ENCODE measurements around the gene RAD51B. TPM values are rescaled to one million over a fixed set of nuclear protein-coding genes. Genes with fewer than 3 reads are reported as not detected.

RAD51B gene
- total RNA-seq, 1 experiment from 2014 or later = 23.3 TPM

- no peaks in the 10 kb centered on the region for H3K9me3 ChIP-seq (ENCODE audit: low read depth, low read length, poor library complexity, severe bottlenecking)
- peaks cover 35% of the 10 kb centered on the region for H3K4me1 ChIP-seq (ENCODE audit: insufficient read depth, low read length, poor library complexity, severe bottlenecking)
- H3K36me3 ChIP-seq (ENCODE audit: insufficient read depth, low read length, poor library complexity, severe bottlenecking) = no peaks in the 10 kb centered on the region
- BruUV-seq (replicated peaks) = no TSS peak
- no peak for DNase-seq (ENCODE audit: low spot score)
- no peak for TF ChIP-seq CTCF (conservative IDR thresholded peaks at IDR 0.05; ENCODE audit: low read depth, low read length)
- no peak for TF ChIP-seq EZH2 (IDR thresholded peaks at IDR 0.05; ENCODE audit: borderline replicate concordance, low read depth, low read length, poor library complexity, severe bottlenecking)
- H3K4me3 ChIP-seq (ENCODE audit: low read depth, low read length, poor library complexity, severe bottlenecking) = no peak overlapping the region
- intact Hi-C loops (cut with micrococcal nuclease; ENCODE audit: unreplicated experiment) = no loop called here
- no peaks in the 10 kb centered on the region for H3K27me3 ChIP-seq (replicated peaks; ENCODE audit: insufficient read depth, low read depth, low read length, poor library complexity)
- no peak overlapping the region for H3K27ac ChIP-seq (ENCODE audit: low read depth, low read length, poor library complexity, severe bottlenecking)
- POLR2A ChIA-PET (ENCODE audit: low non-redundant PET) = no interaction called here
- CTCF ChIA-PET = no interaction called here
Observed at GRCh38 chr14:68691031-68691791, 871.6 kb downstream of the RAD51B start.

GRCh38 chr14:68691792-68692118 lies 872.2 kb downstream of the RAD51B start:
- ChIA-PET POLR2A (ENCODE audit: low non-redundant PET) (no interaction called here), CTCF (no interaction called here)
- DNase-seq (ENCODE audit: low spot score) = no peak
- Histone ChIP-seq H3K9me3 (ENCODE audit: low read depth, low read length, poor library complexity, severe bottlenecking) (no peaks in the 10 kb centered on the region), H3K27ac (ENCODE audit: low read depth, low read length, poor library complexity, severe bottlenecking) (no peak overlapping the region), H3K36me3 (ENCODE audit: insufficient read depth, low read length, poor library complexity, severe bottlenecking) (no peaks in the 10 kb centered on the region), H3K4me3 (ENCODE audit: low read depth, low read length, poor library complexity, severe bottlenecking) (no peak overlapping the region), H3K4me1 (ENCODE audit: insufficient read depth, low read length, poor library complexity, severe bottlenecking) (peaks cover 35% of the 10 kb centered on the region), H3K27me3 (replicated peaks; ENCODE audit: insufficient read depth, low read depth, low read length, poor library complexity) (no peaks in the 10 kb centered on the region)
- TF ChIP-seq EZH2 (IDR thresholded peaks at IDR 0.05; ENCODE audit: borderline replicate concordance, low read depth, low read length, poor library complexity, severe bottlenecking) (no peak), CTCF (conservative IDR thresholded peaks at IDR 0.05; ENCODE audit: low read depth, low read length) (no peak)
- intact Hi-C loops (cut with micrococcal nuclease; ENCODE audit: unreplicated experiment) = no loop called here
- BruUV-seq (replicated peaks) = no TSS peak

- POLR2A ChIA-PET (ENCODE audit: low non-redundant PET) = no interaction called here
- TF ChIP-seq EZH2 (IDR thresholded peaks at IDR 0.05; ENCODE audit: borderline replicate concordance, low read depth, low read length, poor library complexity, severe bottlenecking) = no peak
- no peak for TF ChIP-seq CTCF (conservative IDR thresholded peaks at IDR 0.05; ENCODE audit: low read depth, low read length)
- peaks cover 35% of the 10 kb centered on the region for H3K4me1 ChIP-seq (ENCODE audit: insufficient read depth, low read length, poor library complexity, severe bottlenecking)
Observed at GRCh38 chr14:68692216-68692615, 872.6 kb downstream of the RAD51B start.

More at GRCh38 chr14:68692216-68692615, 872.6 kb downstream of the RAD51B start:
- Histone ChIP-seq H3K9me3 (ENCODE audit: low read depth, low read length, poor library complexity, severe bottlenecking) (no peaks in the 10 kb centered on the region), H3K27ac (ENCODE audit: low read depth, low read length, poor library complexity, severe bottlenecking) (no peak overlapping the region), H3K36me3 (ENCODE audit: insufficient read depth, low read length, poor library complexity, severe bottlenecking) (no peaks in the 10 kb centered on the region), H3K27me3 (replicated peaks; ENCODE audit: insufficient read depth, low read depth, low read length, poor library complexity) (no peaks in the 10 kb centered on the region), H3K4me3 (ENCODE audit: low read depth, low read length, poor library complexity, severe bottlenecking) (no peak overlapping the region)
- CTCF ChIA-PET = no interaction called here
- DNase-seq (ENCODE audit: low spot score) = no peak
- intact Hi-C loops (cut with micrococcal nuclease; ENCODE audit: unreplicated experiment) = no loop called here
- no TSS peak for BruUV-seq (replicated peaks)

Measured in A673 (cell line).